ENCODE data around the gene EEF1AKMT4.

EEF1AKMT4 gene

DNA sequence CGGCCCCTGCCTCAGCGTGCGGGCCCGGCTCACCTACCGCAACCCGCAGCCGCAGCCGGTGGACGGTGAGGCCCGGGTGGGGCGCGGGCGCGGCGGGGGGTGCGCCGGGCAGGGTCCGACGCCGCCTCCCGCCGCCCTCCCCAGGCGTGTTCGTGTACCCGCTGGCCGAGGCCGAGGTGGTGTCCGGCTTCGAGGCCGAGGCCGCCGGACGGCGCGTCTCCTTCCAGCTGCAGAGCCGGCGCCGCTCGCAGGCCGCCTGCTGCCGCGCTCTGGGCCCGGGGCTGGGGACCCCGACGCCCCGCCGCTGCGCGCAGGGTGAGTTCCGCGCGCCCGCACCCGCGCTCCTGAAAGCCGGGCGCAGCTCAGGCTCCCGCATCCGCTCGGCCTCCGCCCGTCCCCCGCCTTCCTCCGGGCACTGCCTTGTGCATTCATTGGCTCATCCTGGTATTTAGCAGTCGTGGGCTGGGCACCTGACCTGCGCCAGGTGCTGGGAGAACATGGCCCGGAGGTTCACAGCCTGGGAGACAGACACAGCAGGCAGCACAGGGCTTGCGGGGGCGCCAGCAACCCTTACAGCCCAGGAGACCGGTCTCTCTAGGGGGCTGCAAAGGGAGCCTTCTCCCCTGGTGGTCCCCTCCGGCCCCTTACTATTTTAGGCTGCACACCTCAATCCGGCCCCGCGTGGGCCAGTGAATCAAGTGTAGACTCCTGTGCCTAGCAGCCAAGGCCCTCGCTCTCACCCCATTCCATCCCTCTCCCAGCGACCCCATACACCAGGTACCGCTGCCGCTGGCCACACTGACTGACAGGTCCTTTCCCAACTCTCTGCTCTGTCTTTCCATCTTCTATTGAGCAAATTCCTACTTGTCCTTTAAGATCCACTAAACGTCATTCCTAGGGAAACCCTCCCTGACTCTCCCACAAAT is 18.6 kb upstream of the EEF1AKMT4 start:
- DNase-seq (ENCODE audit: low spot score), result no peak
- no peak overlapping the region for H3K27ac Mint-ChIP-seq
- no peaks in the 10 kb centered on the region for H3K36me3 Mint-ChIP-seq (ENCODE audit: low read depth)
- peaks cover 4% of the 10 kb centered on the region for H3K4me1 Mint-ChIP-seq (ENCODE audit: low read depth)
- H3K27me3 Mint-ChIP-seq (ENCODE audit: low read depth), result peaks cover 47% of the 10 kb centered on the region
- H3K9me3 Mint-ChIP-seq, result no peaks in the 10 kb centered on the region
- H3K4me3 Mint-ChIP-seq, result peak overlapping the region; percentile 32

DNA sequence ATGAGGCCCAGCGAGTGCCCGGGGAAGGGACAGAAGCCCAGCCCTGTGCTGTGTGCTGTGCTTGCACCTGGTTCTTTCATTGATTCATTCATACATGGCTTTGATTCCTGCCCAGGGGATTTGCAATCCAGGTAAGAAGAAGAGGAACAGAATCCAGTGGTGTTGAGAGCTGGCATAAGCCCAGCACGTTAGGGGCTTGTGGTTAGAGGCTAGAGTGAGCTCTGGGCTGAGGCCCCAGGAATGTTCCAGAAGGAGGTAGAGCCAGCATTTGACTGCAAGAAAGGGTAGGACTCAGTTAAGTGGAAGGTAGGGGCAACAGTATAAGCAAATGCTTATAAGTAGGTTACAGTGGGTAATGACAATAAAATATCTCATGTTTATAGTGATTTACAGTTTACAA is 17.8 kb upstream of the EEF1AKMT4 start:
- H3K27me3 Mint-ChIP-seq (ENCODE audit: low read depth), result peaks cover 42% of the 10 kb centered on the region
- no peaks in the 10 kb centered on the region for H3K36me3 Mint-ChIP-seq (ENCODE audit: low read depth)
- DNase-seq (ENCODE audit: low spot score), result no peak
- H3K4me3 Mint-ChIP-seq, result peak overlapping the region; percentile 32
- H3K27ac Mint-ChIP-seq, result no peak overlapping the region
- no peaks in the 10 kb centered on the region for H3K9me3 Mint-ChIP-seq
- peaks cover 4% of the 10 kb centered on the region for H3K4me1 Mint-ChIP-seq (ENCODE audit: low read depth)

DNA sequence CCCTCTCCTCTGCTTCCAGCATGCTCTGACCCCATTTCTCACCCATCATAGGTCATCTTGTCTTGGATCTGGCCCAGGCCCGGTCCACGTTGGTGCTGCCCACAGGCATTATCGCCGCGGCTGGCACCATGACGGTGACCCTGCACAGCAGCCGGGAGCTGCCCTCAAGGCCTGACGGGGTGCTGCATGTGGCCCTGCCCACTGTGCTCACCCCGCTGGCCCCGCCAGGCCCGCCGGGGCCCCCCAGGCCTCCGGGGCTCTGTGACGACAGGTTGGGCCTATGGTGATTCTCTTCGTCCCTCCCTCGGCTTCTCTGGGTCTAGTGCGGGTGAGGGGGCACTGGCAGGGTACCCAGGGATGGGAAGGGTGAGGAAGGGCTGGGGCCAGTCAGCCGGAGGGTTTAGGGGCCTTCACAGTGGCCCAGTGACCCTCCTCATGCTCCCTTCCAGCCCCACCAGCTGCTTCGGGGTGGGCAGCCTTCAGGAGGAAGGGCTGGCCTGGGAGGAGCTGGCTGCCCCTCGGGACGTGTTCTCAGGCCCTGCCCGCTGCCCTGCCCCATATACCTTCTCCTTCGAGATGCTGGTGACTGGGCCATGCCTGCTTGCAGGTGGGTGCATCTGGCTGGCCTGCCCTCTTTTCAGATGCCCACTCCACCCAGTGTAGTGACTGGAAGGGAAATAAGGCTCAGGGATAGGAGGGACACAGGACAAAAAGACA is 16.2 kb upstream of the EEF1AKMT4 start:
- no peaks in the 10 kb centered on the region for H3K9me3 Mint-ChIP-seq
- H3K4me1 Mint-ChIP-seq (ENCODE audit: low read depth), result peaks cover 4% of the 10 kb centered on the region
- DNase-seq (ENCODE audit: low spot score), result no peak
- H3K27me3 Mint-ChIP-seq (ENCODE audit: low read depth), result peaks cover 31% of the 10 kb centered on the region
- H3K4me3 Mint-ChIP-seq, result no peak overlapping the region
- no peaks in the 10 kb centered on the region for H3K36me3 Mint-ChIP-seq (ENCODE audit: low read depth)
- no peak overlapping the region for H3K27ac Mint-ChIP-seq

DNA sequence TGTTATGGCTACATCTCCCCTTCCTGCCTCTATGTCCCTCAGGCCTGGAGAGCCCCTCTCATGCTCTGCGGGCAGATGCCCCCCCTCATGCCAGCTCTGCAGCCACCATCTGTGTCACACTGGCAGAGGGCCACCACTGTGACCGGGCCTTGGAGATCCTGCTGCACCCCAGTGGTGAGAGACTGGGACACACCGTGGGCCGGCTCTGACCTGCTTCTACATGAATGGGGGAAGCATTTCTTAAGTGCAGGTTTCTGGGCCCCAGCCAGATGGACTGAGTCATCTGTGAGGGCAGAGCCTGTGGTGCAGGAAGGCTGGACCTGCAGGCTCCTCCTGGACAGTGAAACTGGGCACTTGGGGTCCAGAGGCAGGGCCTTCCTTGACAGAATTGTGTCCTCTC is 15.2 kb upstream of the EEF1AKMT4 start:
- H3K9me3 Mint-ChIP-seq, result no peaks in the 10 kb centered on the region
- no peak overlapping the region for H3K4me3 Mint-ChIP-seq
- H3K27ac Mint-ChIP-seq, result no peak overlapping the region
- peaks cover 1% of the 10 kb centered on the region for H3K4me1 Mint-ChIP-seq (ENCODE audit: low read depth)
- H3K36me3 Mint-ChIP-seq (ENCODE audit: low read depth), result no peaks in the 10 kb centered on the region
- DNase-seq (ENCODE audit: low spot score), result no peak
- H3K27me3 Mint-ChIP-seq (ENCODE audit: low read depth), result peaks cover 23% of the 10 kb centered on the region

DNA sequence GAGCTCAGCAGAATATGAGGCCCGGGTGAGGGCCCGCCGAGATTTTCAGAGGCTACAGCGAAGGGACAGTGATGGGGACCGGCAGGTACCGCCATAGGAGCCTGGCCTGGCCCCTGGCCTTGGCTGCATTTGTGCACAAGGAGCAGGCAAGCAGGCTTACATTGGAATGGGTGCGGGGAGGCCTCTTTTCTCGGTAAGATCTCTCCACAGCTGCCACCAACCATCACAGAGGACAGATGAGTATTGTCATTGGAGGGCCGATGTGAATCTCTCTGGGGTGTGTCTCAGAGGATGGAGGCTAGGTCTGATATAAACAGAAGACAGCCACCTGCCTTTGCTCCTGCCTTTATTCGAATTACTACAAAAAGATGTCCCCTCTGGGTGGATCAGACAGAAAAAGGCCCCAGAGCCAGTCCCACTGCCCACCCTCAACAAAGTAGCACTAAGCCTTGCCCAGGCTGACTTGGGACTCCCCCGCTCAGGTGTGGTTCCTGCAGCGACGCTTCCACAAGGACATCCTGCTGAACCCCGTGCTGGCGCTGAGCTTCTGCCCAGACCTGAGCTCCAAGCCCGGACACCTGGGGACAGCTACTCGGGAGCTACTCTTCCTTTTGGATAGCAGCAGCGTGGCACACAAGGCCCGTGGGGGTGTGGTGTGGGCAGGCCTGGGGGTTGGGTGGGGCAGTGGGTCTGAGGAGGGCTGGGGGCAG is 14.6 kb upstream of the EEF1AKMT4 start:
- peaks cover 20% of the 10 kb centered on the region for H3K27me3 Mint-ChIP-seq (ENCODE audit: low read depth)
- no peaks in the 10 kb centered on the region for H3K36me3 Mint-ChIP-seq (ENCODE audit: low read depth)
- no peaks in the 10 kb centered on the region for H3K9me3 Mint-ChIP-seq
- no peak overlapping the region for H3K4me3 Mint-ChIP-seq
- no peak overlapping the region for H3K27ac Mint-ChIP-seq
- no peak for DNase-seq (ENCODE audit: low spot score)
- peaks cover 1% of the 10 kb centered on the region for H3K4me1 Mint-ChIP-seq (ENCODE audit: low read depth)

DNA sequence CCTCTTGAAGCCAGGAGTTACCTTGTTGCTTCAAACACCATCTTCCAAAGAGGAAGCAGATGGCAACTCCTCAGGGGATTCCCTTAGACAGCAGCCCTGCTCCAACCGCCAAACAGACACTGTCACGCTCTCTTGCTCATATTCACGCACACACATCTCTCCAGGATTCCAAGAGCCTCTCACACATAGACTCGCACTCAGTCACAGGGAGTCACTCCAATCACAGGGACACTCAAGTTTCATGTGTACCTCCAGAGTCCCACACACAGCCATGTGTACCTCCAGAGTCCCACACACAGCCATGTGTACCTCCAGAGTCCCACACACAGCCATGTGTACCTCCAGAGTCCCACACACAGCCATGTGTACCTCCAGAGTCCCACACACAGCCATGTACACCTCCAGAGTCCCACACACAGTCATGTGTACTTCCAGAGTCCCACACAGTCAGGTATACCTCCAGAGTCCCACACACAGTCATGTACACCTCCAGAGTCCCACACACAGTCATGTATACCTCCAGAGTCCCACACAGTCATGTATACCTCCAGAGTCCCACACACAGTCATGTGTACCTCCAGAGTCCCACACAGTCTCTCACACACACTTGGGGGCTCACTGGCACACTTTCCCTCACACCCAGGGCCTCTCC is 14.0 kb upstream of the EEF1AKMT4 start:
- Mint-ChIP-seq H3K4me3 (no peak overlapping the region), H3K27me3 (ENCODE audit: low read depth) (peaks cover 20% of the 10 kb centered on the region), H3K27ac (no peak overlapping the region), H3K36me3 (ENCODE audit: low read depth) (no peaks in the 10 kb centered on the region), H3K4me1 (ENCODE audit: low read depth) (peaks cover 1% of the 10 kb centered on the region), H3K9me3 (no peaks in the 10 kb centered on the region)
- DNase-seq (ENCODE audit: low spot score), result no peak

DNA sequence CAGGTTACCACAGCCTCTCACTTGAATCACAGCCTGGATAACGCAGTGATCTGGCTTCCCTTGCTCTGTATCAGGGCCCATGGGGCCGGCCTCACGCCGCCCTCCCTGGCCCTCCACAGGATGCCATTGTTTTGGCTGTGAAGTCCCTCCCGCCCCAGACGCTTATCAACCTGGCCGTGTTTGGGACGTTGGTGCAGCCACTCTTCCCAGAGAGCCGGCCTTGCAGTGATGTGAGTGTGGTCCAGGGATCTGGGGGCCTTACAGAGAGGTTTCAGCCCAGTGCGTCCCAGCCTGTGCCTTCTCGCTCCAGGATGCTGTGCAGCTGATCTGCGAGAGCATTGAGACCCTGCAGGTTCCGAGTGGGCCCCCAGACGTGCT is 13.4 kb upstream of the EEF1AKMT4 start:
- no peak for DNase-seq (ENCODE audit: low spot score)
- Mint-ChIP-seq H3K4me3 (no peak overlapping the region), H3K27me3 (ENCODE audit: low read depth) (peaks cover 18% of the 10 kb centered on the region), H3K9me3 (no peaks in the 10 kb centered on the region), H3K27ac (no peak overlapping the region), H3K36me3 (ENCODE audit: low read depth) (no peaks in the 10 kb centered on the region), H3K4me1 (ENCODE audit: low read depth) (no peaks in the 10 kb centered on the region)

DNA sequence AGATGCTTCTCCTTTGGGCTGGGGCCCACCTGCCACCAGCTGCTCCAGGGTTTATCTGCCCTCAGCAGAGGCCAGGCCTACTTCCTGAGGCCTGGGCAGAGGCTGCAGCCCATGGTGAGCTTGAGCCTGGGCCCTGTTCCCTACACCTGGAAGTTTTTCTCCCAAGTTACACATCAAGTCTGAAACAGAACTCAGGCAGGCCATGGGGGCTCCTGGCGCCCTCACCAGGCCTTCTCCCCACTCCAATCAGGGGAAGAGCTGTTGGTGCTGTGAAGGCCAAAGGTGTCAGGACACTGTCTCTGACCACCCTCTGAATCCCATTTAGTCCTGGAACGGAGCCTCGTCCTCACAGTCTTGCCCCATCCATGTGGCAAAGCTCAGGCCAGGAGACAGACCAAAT is 12.8 kb upstream of the EEF1AKMT4 start:
- H3K27ac Mint-ChIP-seq, result no peak overlapping the region
- H3K9me3 Mint-ChIP-seq, result no peaks in the 10 kb centered on the region
- H3K36me3 Mint-ChIP-seq (ENCODE audit: low read depth), result no peaks in the 10 kb centered on the region
- peaks cover 12% of the 10 kb centered on the region for H3K27me3 Mint-ChIP-seq (ENCODE audit: low read depth)
- H3K4me3 Mint-ChIP-seq, result no peak overlapping the region
- H3K4me1 Mint-ChIP-seq (ENCODE audit: low read depth), result no peaks in the 10 kb centered on the region
- DNase-seq (ENCODE audit: low spot score), result no peak

DNA sequence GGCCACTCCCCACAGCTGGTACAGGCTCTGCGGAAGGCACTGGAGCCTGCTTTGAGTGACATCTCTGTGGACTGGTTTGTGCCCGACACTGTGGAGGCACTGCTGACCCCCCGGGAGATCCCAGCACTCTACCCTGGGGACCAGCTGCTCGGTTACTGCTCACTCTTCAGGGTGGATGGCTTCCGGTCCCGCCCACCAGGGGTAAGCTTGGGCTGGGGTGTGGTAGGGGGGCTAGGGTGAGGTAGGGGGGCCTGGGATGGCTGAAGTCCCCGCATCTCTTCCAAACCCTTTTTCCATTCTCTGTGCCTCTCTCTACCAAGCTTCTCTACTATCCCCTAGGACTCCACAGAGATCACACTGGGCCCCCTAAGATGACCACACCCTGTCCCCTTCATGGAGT is 12.3 kb upstream of the EEF1AKMT4 start:
- H3K4me1 Mint-ChIP-seq (ENCODE audit: low read depth), result no peaks in the 10 kb centered on the region
- H3K9me3 Mint-ChIP-seq, result no peaks in the 10 kb centered on the region
- peaks cover 6% of the 10 kb centered on the region for H3K27me3 Mint-ChIP-seq (ENCODE audit: low read depth)
- H3K36me3 Mint-ChIP-seq (ENCODE audit: low read depth), result peaks cover 1% of the 10 kb centered on the region
- no peak overlapping the region for H3K27ac Mint-ChIP-seq
- H3K4me3 Mint-ChIP-seq, result no peak overlapping the region
- DNase-seq (ENCODE audit: low spot score), result no peak

DNA sequence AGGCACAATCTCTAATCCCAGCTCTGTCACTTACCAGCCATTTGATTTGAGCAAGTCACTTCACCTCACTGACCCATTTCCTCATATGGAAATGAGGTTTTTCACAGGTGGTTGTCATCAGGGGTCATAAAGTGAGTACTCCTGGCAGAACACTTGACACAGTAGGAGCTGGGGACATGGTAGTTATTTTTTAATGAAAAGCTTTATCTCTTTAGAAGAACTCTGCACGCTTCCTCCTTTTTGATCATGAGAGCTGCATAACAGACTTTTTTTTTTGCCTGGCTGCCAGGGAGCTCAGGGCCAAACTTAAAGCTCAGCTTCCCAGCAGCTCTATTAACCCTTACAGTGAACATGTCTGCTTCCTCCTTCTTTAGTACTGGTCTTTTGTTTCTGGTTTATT is 11.7 kb upstream of the EEF1AKMT4 start:
- no peak overlapping the region for H3K27ac Mint-ChIP-seq
- H3K27me3 Mint-ChIP-seq (ENCODE audit: low read depth), result peaks cover 2% of the 10 kb centered on the region
- DNase-seq (ENCODE audit: low spot score), result no peak
- no peaks in the 10 kb centered on the region for H3K4me1 Mint-ChIP-seq (ENCODE audit: low read depth)
- no peak overlapping the region for H3K4me3 Mint-ChIP-seq
- peaks cover 6% of the 10 kb centered on the region for H3K36me3 Mint-ChIP-seq (ENCODE audit: low read depth)
- no peaks in the 10 kb centered on the region for H3K9me3 Mint-ChIP-seq

DNA sequence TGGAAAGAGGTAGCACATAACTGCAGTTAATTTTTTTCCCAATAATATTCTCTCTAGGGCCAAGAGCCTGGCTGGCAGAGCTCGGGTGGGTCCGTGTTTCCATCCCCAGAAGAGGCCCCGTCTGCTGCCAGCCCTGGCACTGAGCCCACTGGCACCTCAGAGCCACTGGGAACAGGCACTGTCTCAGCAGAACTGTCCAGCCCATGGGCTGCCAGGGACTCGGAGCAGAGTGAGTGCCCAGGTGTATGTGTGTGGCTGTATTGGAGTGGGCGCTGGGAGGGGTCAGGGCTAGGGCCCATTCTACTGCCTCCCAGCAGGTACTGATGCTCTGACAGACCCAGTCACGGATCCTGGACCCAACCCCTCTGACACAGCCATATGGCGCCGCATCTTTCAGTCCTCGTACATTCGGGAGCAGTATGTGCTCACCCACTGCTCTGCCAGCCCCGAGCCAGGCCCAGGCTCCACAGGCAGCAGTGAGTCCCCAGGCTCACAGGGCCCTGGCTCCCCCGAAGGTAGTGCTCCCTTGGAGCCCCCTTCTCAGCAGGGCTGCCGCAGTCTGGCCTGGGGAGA is 11.1 kb upstream of the EEF1AKMT4 start:
- Mint-ChIP-seq H3K27me3 (ENCODE audit: low read depth) (peaks cover 2% of the 10 kb centered on the region), H3K9me3 (no peaks in the 10 kb centered on the region), H3K4me3 (no peak overlapping the region), H3K27ac (no peak overlapping the region), H3K4me1 (ENCODE audit: low read depth) (no peaks in the 10 kb centered on the region), H3K36me3 (ENCODE audit: low read depth) (peaks cover 11% of the 10 kb centered on the region)
- DNase-seq (ENCODE audit: low spot score), result no peak

DNA sequence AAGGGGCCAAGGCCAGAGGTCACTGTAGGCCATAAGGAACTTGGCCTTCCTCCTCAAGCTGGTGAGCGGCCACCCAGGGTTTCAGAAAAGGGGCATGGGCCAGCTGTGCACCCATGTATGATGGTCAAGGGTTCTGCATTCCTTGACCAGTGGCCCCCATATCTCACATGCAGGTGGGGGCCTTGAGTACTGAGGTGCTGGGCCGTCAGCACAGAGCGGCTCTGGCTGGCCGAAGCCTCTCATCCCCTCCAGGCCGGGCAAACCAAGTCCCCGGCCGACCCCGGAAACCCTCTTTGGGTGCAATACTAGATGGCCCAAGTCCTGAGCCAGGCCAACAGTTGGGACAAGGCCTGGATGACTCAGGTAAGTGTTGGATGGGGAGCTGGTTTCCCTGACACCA is 10.3 kb upstream of the EEF1AKMT4 start:
- no peaks in the 10 kb centered on the region for H3K4me1 Mint-ChIP-seq (ENCODE audit: low read depth)
- H3K27ac Mint-ChIP-seq, result no peak overlapping the region
- H3K4me3 Mint-ChIP-seq, result no peak overlapping the region
- H3K9me3 Mint-ChIP-seq, result no peaks in the 10 kb centered on the region
- peaks cover 2% of the 10 kb centered on the region for H3K27me3 Mint-ChIP-seq (ENCODE audit: low read depth)
- no peak for DNase-seq (ENCODE audit: low spot score)
- H3K36me3 Mint-ChIP-seq (ENCODE audit: low read depth), result peaks cover 11% of the 10 kb centered on the region

DNA sequence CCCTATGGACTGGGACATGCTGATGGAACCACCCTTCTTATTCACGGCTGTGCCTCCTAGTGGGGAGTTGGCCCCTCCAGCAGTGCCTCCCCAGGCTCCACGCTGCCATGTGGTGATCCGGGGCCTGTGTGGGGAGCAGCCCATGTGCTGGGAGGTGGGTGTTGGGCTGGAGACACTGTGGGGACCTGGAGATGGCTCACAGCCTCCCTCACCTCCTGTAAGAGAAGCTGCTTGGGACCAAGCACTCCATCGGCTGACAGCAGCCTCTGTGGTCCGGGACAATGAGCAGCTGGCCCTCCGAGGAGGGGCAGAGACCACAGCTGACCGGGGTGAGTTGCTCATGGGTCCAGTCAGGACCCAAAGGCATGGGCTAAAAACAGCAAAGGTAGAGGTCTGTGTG is 9.8 kb upstream of the EEF1AKMT4 start:
- no peak for DNase-seq (ENCODE audit: low spot score)
- Mint-ChIP-seq H3K4me1 (ENCODE audit: low read depth) (no peaks in the 10 kb centered on the region), H3K36me3 (ENCODE audit: low read depth) (peaks cover 14% of the 10 kb centered on the region), H3K27ac (no peak overlapping the region), H3K27me3 (ENCODE audit: low read depth) (peaks cover 2% of the 10 kb centered on the region), H3K4me3 (no peak overlapping the region), H3K9me3 (no peaks in the 10 kb centered on the region)

All from T-helper 2 cell treated with Interferon-gamma antibody and Interleukin-4, amounts not matched to agents 5 μg/mL and 100 μg/mL, for 36 hours (primary cell).